BJ (cell line): ENCODE data around the gene TFDP2. TPM values are rescaled to one million over a fixed set of nuclear protein-coding genes. Genes with fewer than 3 reads are reported as not detected.

ENCODE experiments used
- CTCF ChIA-PET: fragments of 350-600 bp; formaldehyde crosslinking; extraction: SDS; loops from one replicate; lab custom pipeline; 2021; ENCODE audit warnings: antibody characterized with exemption, inconsistent platforms; lab: Yijun Ruan, JAX
- POLR2A ChIA-PET: fragments of 300-600 bp; sonication (Branson Sonifier 250); formaldehyde crosslinking; extraction: SDS; loops from one replicate; lab custom pipeline; 2021; ENCODE audit warnings: antibody characterized with exemption; lab: Charles Lee
- DNase-seq: peaks from one replicate; pipeline ENCODE4 v3.0.0-alpha.2; 2011; ENCODE audit warnings: low read depth
- H3K27me3 ChIP-seq: 2 replicates; pipeline ENCODE4 v1.6.0; 2011; ENCODE audit warnings: low read length; ENCODE audit not compliant: control insufficient read depth, insufficient read depth
- H3K36me3 ChIP-seq: 2 replicates; pipeline ENCODE4 v1.5.1; 2011; ENCODE audit warnings: low read length; ENCODE audit not compliant: control insufficient read depth, insufficient read depth
- H3K4me3 ChIP-seq: 2 replicates; pipeline ENCODE4 v1.5.1; 2011; ENCODE audit warnings: low read depth, mild to moderate bottlenecking, control low read depth, low read length
- CTCF ChIP-seq: IDR thresholded peaks from 2 replicates; pipeline ENCODE4 v1.5.1; 2011; ENCODE audit warnings: low read depth, mild to moderate bottlenecking, control low read depth, inconsistent platforms, low read length, moderate library complexity; ENCODE audit not compliant: insufficient read depth
- polyA plus RNA-seq: library from polyadenylated mRNA; depleted of rRNA; stranded (reverse); fragments of >200 nt; gene quantifications from 2 replicates; pipeline ENCODE4 v1.2.3, GENCODE V29; 2011; rRNA removed
- small RNA-seq: library from RNA; depleted of rRNA; stranded (forward); fragments of <200 nt; gene quantifications from one replicate; pipeline ENCODE3, GENCODE V24; 2012; ENCODE audit warnings: low replicate concordance, low read depth; ENCODE audit not compliant: insufficient read length

The TFDP2 gene
- polyA plus RNA-seq, 1 experiment: 10.9 TPM

GRCh38 chr3:141894524-141895176 lies 254.7 kb downstream of the TFDP2 start:
- peak; percentile 71 for DNase-seq
- CTCF ChIA-PET: interaction anchor here (0.9 to 1.8 kb wide), 4 partner anchors 11 to 18 kb away, joined by 3 to 4 read pairs (median 4); partner anchors contain the start of gene ATP1B3
- POLR2A ChIA-PET: interaction anchor here (0.7 kb wide), 1 partner anchor 12 kb away, joined by 3 read pairs; no protein-coding TSS in a partner anchor

More at GRCh38 chr3:141894524-141895176, 254.7 kb downstream of the TFDP2 start:
- Histone ChIP-seq H3K27me3 (no peaks in the 10 kb centered on the region), H3K36me3 (no peaks in the 10 kb centered on the region), H3K4me3 (no peak overlapping the region)
- TF ChIP-seq CTCF: no peak

Small RNAs within 50 kb of the gene (small RNA-seq; reads per million reads assigned to genes)
- not detected for gene RNU6-425P
- gene RNU6-509P: not detected

Other genes with a start within 250 kb of the TFDP2 start
- gene GK5, start 76.0 kb upstream of the TFDP2 start, polyA plus RNA-seq: 4.3 and 7.3 TPM in 2 replicates